Measurements from ENCODE around the gene XKR7. TPM values are rescaled to one million over a fixed set of nuclear protein-coding genes. Genes with fewer than 3 reads are reported as not detected.
"Not testable (repeated sequence)": the region's sequence is repeated elsewhere in the genome, so short reads cannot be mapped to it uniquely, and the experiment has no call there.

Gene XKR7
- total and polyA plus RNA-seq, 10 donors: 0.02 to 0.21 (median 0.08) TPM; not detected in 2

DNA sequence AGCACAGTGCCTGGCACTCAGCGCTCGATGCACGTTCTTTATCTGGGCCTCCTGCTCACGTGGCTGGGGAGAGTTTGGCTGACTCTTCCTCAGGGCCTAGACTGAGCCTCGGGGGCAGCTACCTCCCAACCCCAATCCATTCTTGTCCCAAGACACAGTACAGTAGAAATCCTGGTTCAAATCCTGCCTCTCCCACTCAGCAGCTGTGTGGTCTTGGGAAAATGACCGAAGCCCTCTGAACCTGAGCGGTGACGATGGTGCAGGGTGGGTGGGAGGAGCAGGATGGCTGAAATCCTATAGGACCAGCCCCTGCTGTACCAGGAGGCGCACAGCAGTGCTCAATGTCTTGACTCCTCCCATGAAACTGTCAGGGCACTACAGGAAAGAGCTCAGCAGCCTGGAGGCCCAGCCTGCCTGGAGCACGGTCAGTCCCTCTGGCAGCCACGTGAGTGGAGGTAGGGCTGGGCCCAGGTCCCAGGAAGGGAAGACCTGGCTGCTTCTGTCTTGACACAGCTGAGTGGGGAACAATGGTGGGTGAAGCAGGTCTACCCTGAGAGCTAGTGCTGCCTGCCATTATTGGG is 47.6 kb upstream of the XKR7 start:
- H3K27me3 ChIP-seq (replicated peaks in 1 of 7): peaks cover 0 to 16% (median 0%) of the 10 kb centered on the region in 7 donors
- H3K27ac ChIP-seq: no peak overlapping the region
- H3K9me3 ChIP-seq: no peaks in the 10 kb centered on the region
- peaks cover 0 to 3% (median 0%) of the 10 kb centered on the region in 6 donors for H3K4me1 ChIP-seq
- whole genome bisulfite sequencing, 5 donors: 77 to 85% (median 83%) methylated on average over 11 of the region's 11 CpGs
- DNase-seq: no peak
- no peak overlapping the region for H3K4me3 ChIP-seq
- TF ChIP-seq POLR2A (IDR thresholded peaks at IDR 0.05) (no peak), CTCF (IDR thresholded peaks at IDR 0.05 in 8 of 11, conservative IDR thresholded peaks at IDR 0.05 in 3 of 11) (no peak), POLR2AphosphoS5 (IDR thresholded peaks at IDR 0.05) (no peak)
- no peaks in the 10 kb centered on the region for H3K36me3 ChIP-seq
- intact Hi-C loops (cut with DNase I; ENCODE audit: low total_unique reads): no loop called here

- intact Hi-C loops (cut with DNase I; ENCODE audit: low total_unique reads): not testable (repeated sequence)
Measured at GRCh38 chr20:31921480-31921879, 46.5 kb upstream of the XKR7 start.

DNA sequence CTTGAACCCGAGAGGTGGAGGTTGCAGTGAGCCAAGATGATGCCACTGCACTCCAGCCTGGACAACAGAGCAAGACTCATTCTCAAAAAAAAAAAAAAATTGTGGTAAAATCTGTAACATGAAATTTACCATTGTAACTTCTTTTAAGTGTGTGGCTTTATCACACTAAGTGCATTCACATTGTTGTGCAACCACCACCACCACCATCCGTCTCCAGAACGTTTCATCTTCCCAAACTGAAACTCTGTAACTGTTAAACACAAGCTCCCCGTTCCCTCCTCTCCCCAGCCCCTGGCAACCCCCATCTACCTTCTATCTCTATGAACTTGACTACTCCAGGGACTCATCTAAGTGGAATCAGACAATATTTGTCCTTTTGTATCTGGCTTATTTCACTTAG is 45.8 kb upstream of the XKR7 start:
- WGBS, 5 donors: 46 to 76% (median 64%) methylated on average over 4 of the region's 4 CpGs
- intact Hi-C loops (cut with DNase I; ENCODE audit: low total_unique reads): no loop called here
- TF ChIP-seq POLR2AphosphoS5 (IDR thresholded peaks at IDR 0.05) (no peak), POLR2A (IDR thresholded peaks at IDR 0.05) (no peak), CTCF (IDR thresholded peaks at IDR 0.05 in 8 of 11, conservative IDR thresholded peaks at IDR 0.05 in 3 of 11) (no peak)

More at GRCh38 chr20:31921480-31921879, 46.5 kb upstream of the XKR7 start:
- peaks cover 0 to 16% (median 0%) of the 10 kb centered on the region in 7 donors for H3K27me3 ChIP-seq (replicated peaks in 1 of 7)
- H3K4me1 ChIP-seq, H3K36me3 ChIP-seq, H3K9me3 ChIP-seq, H3K4me3 ChIP-seq, DNase-seq, H3K27ac ChIP-seq: not testable (repeated sequence)
- 88 to 98% (median 92%) methylated on average over 5 of the region's 5 CpGs for WGBS, 5 donors

DNA sequence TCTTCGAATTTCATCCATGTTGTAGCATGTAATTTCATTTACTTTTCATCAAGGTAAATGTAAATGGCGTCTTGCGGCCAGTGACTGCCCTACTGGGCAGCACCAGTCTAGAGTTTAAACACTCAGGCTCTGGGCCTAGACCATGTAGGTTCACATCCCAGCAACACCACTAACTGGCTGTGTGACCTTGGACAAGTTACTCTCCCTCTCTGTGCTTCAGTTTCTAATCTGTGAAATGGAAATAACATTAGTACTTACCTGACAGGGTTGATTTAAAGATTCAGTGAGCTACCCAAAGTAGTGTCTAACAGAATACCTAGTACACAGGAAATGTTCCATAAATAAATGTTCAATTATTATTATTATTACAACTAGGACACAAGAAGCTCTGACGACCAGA is 45.4 kb upstream of the XKR7 start:
- Histone ChIP-seq H3K27ac (no peak overlapping the region), H3K4me1 (peaks cover 0 to 3% (median 0%) of the 10 kb centered on the region in 6 donors), H3K9me3 (no peaks in the 10 kb centered on the region), H3K36me3 (no peaks in the 10 kb centered on the region), H3K27me3 (replicated peaks in 1 of 7) (peaks cover 0 to 21% (median 0%) of the 10 kb centered on the region in 7 donors), H3K4me3 (no peak overlapping the region)
- intact Hi-C loops (cut with DNase I; ENCODE audit: low total_unique reads): no loop called here
- 85 to 94% (median 88%) methylated on average over 4 of the region's 4 CpGs for WGBS, 5 donors
- DNase-seq: no peak
- TF ChIP-seq CTCF (IDR thresholded peaks at IDR 0.05 in 8 of 11, conservative IDR thresholded peaks at IDR 0.05 in 3 of 11) (no peak), POLR2A (IDR thresholded peaks at IDR 0.05) (no peak), POLR2AphosphoS5 (IDR thresholded peaks at IDR 0.05) (no peak)

More for the DNA sequence above, 45.8 kb upstream of the XKR7 start:
- H3K36me3 ChIP-seq: no peaks in the 10 kb centered on the region
- H3K27ac ChIP-seq: no peak overlapping the region
- H3K27me3 ChIP-seq (replicated peaks in 1 of 7): peaks cover 0 to 21% (median 0%) of the 10 kb centered on the region in 7 donors
- H3K4me3 ChIP-seq: no peak overlapping the region
- H3K9me3 ChIP-seq: no peaks in the 10 kb centered on the region
- peaks cover 0 to 3% (median 0%) of the 10 kb centered on the region in 6 donors for H3K4me1 ChIP-seq
- no peak for DNase-seq

All from spleen (tissue), 11 donors.